Ishikawa (cell line): ENCODE results near the gene AADACL4.

Experiments
- CEBPB ChIP-seq: IDR thresholded peaks from 2 replicates; pipeline ENCODE4 v1.6.1; 2012
- EGR1 ChIP-seq: IDR thresholded peaks from 2 replicates; pipeline ENCODE4 v1.6.1; 2012
- EP300 ChIP-seq: IDR thresholded peaks from 2 replicates; pipeline ENCODE4 v1.6.1; 2012; ENCODE audit warnings: borderline replicate concordance
- FOXM1 ChIP-seq: IDR thresholded peaks from 2 replicates; pipeline ENCODE4 v1.6.1; 2012; ENCODE audit warnings: low read depth, borderline replicate concordance
- MAX ChIP-seq: IDR thresholded peaks from 2 replicates; pipeline ENCODE4 v1.6.1; 2012
- RAD21 ChIP-seq: IDR thresholded peaks from 2 replicates; pipeline ENCODE4 v1.6.1; 2012; ENCODE audit warnings: low read depth
- REST ChIP-seq: IDR thresholded peaks from 2 replicates; pipeline ENCODE4 v1.6.1; 2012; ENCODE audit warnings: low read depth, mild to moderate bottlenecking
- TCF12 ChIP-seq: IDR thresholded peaks from 2 replicates; pipeline ENCODE4 v1.6.1; 2012; ENCODE audit warnings: low read depth
- TEAD4 ChIP-seq: IDR thresholded peaks from 2 replicates; pipeline ENCODE4 v1.6.1; 2012

GRCh38 chr1:12709696-12710095, 65.8 kb downstream of the AADACL4 start:
- TF ChIP-seq RAD21 (no peak), EP300 (no peak), FOXM1 (no peak), TCF12 (no peak), EGR1 (no peak), MAX (no peak), REST (no peak), CEBPB (no peak), TEAD4 (no peak)
